ENCODE measurements around the gene MMP13.
"Not testable (repeated sequence)": the region's sequence is repeated elsewhere in the genome, so short reads cannot be mapped to it uniquely, and the experiment has no call there.

MMP13 gene

DNA sequence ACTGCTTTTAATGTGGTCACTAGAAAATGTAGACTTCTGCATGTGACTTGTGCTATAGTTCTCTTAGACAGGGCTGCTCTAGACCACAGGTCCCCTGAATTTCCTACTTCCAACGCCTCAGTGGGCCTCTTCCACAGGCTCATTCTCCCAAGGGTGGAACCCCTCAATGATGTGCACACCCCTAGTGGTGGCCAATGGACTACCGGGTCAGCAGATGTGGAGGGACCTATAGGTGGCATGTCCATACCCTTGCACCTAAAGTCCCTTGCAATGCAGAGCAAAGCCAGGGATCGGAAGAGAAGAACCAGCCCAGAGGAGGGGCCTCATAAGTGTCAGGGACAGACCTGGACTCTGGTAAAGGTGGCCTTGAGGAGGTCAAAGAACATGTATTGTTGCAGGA, 20.0 kb downstream of the MMP13 start:
- DNase-seq, result no peak

DNA sequence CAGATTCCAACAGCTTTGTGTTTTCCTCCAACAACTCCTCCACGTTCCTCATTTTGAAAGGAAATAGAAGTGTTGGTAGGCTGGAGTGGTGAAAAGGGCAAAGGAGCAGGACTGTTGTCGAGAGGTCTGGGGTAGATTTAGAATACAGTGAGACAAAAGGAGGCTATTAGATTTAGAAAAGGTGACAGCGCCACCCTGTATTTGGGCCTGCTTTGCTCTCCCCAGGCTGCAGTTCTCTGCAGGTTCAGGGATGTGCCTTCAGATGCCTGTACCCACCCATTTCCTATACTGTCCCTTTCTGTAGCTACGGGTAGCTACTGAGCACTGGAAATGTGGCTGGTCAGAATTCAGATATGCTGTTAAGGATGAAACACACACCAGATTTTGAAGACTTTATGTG, 20.8 kb downstream of the MMP13 start:
- DNase-seq, result no peak

DNA sequence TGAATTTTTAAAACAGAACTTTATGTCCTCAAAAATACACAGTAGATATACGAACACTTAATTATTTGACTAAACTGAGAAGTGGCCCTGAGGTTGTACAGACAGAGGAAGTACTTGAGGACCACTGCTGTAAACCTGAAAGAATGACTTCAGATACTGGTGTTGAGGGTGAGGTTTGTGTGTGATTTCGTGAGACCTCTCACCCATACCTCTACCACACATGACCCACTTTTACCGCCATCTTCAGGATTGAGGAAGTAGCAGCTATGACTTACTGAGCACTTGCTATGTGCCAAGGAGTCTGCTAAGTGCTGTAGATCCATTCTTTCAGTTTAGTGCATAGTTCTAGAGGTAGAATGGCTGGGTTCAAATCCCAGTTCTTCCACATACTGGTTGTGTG, 21.9 kb downstream of the MMP13 start:
- no peak for DNase-seq

DNA sequence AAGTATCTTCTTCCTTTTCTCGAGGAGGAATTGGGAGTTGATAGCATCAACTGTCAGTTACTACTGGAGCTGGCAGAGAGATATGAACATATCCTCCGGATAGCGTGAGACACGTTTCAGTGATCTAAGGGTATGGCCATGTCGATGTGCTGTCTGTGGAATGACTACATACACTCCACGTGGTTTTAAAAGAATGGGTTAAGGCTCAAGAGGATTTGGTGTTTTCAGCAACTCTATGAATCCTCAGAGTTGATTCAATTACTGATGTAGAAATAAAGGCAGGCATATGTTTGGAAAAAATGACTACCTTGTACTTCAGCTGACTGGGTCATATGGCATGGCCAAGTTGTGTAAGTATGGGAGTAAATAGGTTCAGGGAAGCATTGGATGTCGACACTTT, 22.9 kb downstream of the MMP13 start:
- no peak for DNase-seq

DNA sequence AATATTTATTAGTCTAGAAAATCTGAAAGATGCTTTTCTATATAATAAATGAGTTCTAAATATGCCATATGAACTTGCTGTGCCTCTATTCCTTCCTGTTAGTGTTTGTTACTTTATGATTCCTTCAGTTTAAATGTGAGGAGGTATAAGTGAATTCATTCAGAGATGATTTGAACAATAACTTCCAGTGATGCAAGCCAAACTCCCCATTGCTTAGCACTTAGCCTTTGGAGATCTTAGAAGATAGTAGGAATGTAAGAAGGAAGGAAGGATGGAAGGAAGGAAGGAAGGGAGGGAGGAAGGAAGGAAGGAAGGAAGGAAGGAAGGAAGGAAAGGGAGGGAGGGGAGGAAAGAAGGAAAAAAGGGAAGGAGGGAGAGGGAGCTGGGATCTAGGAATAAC, 25.1 kb downstream of the MMP13 start:
- DNase-seq, result no peak

DNA sequence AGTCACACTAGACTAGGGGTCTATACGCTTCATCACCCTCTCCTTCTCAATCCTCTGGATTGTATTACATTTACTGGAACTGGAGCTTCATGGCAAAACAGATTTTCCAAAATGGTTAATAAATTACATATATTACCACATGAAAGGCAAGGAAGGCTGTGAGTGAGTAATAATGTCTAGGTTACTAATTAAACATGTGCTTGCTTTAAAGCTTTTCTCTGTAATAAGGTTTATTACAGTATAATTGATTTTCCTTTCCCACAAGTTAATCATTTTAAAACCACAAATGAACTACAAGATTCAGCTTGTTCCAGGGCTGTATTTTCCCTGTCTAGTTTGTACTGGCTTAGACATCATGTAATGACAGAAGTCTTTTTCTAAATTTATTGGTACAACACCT, 25.6 kb downstream of the MMP13 start:
- DNase-seq, result no peak

DNA sequence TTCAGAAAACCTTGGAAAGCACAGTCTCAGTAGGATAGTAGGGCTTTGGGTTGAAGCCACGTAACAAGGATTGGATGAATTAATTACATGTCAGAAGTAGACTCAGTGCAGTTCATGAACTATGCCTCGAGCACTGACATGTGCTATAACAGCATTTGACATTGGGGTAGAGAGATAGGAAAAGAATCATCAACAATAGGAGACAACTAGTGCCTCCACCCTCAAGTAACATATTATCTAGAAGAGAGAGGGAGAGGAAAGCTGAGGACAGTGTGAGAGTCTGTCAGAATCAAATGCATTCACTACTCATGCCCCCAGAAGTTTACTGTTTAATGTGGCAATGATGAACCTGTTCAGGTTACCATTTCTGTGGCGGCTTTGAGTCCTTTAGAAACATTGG, 26.4 kb downstream of the MMP13 start:
- no peak for DNase-seq

DNA sequence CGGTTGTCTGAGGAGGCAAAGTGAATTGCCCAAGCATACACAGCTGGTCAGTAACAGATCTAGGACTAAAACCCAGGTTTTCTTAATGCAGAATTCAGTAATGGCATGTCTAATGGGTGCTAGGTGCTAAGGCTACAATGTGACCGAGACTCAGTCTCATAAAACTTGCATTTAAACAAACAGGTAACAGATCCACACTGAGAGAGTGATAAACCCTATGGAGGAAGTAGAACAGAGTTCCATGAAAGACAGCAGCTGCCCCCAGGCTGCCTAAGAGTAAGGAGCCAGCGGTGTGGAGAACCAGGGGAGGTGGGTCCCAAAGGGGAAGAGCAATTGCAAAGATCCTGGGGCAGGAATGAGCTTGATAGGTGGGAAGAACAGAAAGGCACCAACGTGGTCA, 27.3 kb downstream of the MMP13 start:
- DNase-seq, result no peak

DNA sequence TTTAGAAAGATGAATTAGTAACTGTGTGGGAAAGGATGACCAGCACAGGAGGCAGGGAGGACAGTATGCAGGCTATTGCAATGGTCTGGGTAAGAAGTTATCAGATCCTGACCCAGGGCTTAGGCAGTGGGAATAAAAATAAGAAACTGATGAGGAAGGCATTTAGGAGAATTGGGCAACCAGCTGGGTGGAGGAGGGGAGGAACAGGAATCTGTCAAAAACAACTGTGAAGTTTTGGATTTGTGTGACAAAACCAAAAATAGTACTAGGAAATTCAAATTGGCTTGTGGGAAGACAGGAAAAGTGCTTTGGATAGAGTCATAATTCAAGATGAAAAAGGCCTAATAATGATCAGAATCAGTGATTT, 27.9 kb downstream of the MMP13 start:
- no peak for DNase-seq

DNA sequence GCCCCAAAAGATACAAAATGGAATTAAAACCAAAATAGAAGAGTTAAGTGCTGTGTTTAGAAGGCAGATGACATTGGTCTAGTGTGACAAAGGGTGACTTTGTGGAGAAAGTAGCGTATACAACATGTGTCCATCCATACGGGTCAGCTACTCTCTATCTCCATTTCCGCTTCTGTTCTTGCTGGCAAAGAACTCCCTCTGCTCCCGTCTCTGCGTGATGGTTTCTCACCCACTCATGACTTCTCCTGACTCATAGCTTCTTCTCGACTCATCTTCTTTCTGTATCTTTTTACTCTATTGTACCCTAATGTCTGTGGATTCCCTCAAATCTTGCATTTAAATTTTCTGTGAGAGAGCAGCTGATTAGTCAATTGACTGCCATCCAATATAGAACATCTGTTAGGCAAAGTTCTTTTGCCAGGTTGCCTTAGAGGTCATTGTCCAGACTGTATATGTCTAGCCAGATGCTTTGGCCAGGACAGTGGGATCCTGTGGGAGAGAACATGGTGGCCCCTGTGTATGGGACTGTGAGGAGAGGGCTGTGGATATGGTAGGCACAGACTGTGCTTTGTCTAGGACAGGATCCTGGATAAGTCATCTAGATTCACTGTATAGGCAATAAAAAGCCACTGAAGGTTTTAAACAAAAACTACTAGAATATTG, 28.4 kb downstream of the MMP13 start:
- no peak for DNase-seq

DNA sequence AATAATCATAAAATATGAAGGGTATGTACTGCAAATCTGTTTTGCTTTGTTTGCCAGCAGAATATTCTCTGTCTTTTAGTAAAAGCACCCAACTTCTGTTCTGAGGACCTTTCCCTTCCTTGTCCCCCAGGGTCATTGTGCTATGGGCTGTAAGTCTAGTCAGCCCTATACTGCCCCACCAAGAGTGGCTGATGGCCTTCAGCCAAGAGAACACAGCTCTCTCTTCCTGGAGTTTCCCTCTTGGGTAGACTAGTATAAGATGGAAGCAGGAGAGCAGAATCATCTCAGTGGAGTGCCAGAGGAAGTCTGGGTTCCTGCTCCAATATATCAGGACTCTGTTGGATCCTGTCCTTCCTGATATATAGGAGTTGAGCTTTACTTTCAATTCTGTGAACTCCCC, 29.0 kb downstream of the MMP13 start:
- DNase-seq, result no peak

DNA sequence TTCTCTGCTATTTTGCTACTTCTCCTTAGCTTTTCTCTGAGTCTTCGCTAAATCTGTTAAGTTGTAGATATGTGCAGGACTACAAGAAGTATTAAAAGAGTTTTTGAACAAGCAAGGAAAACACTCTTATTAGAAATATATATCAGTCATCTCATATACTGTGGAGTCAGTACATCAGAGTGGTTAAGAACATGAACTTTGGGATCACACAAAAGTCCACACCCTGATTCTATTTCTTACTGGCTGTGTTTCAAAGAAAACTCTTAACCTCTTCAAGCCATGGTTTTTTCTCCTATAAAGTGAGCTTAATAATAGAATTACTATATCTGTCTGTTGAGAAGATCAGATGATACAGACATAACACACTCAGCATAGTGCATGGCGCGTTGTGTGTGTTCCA, 29.5 kb downstream of the MMP13 start:
- no peak for DNase-seq

DNA sequence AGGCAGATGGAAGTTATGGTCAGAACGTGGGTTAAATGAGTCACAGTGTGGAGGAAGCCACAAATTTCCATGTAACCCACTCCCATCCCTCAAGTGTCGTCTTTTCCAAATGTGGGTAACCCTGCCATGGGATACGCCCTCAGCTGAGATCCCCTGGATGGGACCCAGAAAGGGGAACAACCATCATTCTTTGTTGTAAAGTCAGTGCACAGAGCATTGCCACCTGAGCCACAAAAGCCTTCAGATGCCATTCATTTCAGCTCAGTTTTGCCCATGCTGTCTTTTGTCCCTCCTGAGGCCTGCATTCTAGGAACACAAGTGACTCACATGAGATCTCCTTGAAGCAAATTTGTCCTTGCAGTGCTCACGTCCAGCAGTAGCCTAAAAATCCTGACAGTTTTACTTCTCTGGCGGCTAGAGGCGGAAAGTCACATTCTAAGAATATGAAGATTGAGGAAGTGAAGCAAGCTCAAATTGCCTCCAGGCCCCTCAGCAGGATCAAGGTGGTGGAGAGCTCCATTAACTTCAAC, 30.6 kb downstream of the MMP13 start:
- no peak for DNase-seq

DNA sequence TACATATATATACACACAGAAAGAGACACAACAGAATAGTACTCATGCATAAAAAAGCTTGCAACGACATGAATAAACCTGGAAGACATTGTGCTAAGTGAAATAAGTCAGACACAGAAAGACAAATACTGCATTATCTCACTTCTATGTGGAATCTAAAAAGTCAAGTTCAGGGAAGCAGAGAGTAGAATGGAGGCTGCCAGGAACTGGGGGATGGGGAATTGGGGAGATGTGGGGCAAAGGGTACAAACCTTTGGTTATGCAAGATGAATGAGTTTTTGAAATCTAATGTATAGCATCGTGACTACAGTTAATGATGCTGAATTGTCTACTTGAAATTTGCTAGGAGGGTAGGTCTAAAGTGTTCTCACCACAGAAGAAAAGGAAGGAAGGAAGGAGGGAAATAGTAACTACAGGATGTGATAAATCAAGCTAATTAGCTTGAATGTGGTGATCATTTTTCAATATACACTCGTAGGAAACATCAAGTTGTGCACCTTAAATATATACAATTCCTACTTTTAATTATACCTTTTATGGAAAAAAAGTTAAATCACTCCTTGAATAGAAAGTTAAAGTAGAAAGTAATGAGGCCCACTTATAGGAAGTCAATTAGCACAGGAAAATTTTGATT, 33.8 kb downstream of the MMP13 start:
- no peak for DNase-seq

DNA sequence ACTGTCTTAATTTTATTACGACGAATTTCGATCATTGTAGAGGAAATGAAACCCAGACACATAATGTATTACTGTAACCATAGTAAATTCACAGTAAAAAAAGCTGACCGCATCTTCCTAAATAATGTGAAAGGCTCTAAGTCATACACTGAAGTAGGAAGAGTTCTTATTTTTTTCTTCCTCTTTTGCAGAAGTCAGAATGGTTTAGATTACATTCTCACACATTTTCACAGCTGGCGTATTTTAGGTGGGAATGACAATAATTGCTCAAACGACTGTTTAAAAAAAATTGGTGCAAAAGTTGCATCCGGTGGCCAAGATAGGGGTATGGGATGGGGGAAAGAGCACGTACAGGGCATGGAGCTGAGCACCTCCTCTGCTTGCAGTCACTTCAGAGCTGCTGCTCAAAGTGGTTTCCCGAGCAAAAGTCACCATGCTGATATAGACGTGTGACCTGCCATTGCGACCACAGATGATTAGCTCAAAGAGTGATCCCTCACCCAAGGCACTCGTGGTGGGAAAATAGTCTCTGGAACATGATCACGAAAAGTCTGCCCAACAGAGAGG, 35.3 kb downstream of the MMP13 start:
- DNase-seq, result no peak

DNA sequence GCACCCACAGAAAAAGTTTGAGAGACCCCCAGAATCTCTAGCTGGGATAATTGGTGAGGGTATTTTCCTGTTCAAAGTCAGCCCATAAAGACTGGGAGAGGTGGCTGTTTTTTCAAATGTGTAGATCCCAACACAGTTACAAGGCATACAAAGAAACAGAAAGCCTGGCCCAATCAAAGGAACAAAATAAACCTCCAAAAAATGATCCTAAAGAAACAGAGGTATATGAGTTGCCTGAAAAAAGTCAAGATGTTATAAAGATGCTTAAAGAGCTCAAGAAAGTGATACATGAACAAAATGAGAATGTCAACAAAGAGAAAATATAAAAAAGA, 40.5 kb downstream of the MMP13 start:
- DNase-seq, result no peak

DNA sequence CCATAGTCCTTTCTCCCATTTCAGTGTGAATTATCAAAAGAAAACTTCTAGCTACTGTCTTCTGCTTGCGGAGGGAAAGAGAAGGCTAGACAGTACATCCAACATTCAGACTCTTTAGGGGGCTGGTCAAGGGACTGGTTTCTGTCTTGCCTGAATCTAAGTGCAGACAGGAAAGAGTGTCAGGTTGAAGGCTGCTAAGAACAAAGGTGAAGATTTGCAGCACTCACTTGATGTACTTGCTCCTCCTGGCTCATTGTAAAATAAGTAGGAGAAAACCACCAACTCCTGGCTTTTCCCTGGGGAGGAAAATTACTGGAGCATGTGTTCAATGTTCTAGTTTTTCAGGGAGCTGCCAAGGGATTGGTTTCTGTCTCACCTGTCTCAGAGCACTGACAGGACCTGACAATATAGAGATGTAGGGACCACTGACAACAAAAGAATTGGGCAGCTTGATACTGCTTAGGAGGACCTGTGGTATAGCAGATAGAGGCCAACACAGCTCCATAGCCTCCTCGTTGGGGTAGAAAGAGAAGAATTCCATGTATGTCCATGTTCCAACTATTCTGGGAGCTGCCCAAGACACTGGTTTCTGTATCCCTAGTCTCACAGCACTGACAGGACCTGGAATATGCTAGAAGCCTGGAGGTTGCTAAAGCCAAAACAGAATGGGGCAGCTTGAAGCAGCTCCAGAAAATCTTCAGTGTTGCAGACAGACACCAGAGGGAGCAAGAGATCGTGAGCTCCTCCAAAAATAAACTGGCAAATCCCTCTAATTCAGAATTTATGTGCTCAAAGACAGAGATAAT, 41.1 kb downstream of the MMP13 start:
- peak; percentile 0 for DNase-seq

DNA sequence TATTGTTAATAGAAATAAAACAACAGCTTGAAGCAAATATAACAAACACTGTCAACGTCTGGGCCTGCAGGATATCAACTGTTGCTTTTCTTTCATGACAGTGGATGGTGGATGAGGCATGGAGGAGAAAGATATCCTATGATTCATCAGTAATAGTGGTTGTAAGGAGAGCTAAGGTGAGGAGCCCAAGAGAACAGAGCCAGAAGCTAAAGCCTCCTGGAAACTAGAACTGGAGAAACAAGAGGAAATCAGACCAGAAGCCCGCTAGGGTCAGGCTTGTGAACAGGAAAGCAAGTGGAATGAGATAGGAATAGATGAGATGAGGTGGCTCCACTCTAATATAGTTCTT, 43.1 kb downstream of the MMP13 start:
- DNase-seq, result no peak

DNA sequence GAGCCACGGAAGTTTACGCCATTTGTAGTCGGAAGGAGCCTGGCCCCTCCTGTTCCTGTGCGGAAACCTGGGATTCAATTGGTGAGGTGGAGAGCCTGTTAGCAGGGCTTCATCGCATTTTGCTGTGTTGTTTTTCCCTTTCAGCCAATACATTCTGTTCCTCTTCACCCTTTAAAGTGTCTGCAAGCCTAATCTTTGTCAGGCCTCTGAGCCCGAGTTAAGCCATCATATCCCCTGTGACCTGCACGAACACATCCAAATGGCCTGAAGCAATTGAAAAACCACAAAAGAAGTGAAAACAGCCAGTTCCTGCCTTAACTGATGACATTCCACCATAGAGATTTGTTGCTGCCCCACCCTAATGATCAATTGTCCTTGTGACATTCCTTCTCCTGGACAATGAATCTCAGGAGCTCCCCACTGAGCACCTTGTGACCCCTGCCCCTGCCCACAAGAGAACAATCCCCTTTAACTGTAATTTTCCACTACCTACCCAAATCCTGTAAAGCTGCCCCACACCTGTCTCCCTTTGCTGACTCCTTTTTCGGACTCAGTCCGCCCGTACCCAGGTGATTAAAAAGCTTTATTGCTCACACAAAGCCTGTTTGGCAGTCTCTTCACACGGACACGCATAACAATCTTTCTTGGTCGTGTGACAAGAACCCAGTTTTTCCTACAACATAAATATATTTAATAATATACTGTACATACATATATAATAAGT, 43.6 kb downstream of the MMP13 start:
- no peak for DNase-seq

DNA sequence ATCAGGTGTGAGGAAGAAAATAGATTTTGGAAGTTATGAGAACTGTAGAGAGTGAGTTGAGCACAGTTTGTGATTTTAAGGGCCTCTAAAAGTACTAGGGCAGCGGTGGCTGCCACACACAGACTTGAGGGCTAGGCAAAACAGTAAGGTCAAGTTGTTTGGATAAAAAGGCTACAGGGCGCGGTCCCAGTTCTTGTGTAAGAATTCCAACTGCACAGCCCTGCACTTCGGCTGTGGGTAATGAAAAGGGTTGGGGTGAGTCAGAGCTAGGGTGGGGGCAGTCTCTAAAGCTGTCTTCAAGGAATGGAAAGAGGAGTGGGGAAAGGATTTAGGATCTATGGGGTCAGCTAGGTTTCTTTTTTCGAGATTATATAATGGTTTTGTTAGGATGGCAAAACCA, 49.7 kb downstream of the MMP13 start:
- not testable (repeated sequence) for DNase-seq

DNA sequence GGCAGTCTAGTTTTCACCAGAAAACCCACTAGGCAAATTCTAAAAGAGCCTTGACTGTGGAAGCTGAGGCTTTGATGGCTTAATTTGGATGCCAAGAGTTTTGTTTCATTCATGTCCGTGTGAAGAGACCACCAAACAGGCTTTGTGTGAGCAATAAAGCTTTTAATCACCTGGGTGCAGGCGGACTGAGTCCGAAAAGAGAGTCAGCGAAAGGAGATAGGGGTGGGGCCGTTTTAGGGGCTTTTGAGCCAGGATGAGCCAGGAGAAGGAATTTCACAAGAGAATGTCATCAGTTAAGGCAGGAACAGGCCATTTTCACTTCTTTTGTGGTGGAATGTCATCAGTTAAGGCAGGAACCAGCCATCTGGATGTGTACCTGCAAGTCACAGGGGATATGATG, 51.6 kb downstream of the MMP13 start:
- not testable (repeated sequence) for DNase-seq

DNA sequence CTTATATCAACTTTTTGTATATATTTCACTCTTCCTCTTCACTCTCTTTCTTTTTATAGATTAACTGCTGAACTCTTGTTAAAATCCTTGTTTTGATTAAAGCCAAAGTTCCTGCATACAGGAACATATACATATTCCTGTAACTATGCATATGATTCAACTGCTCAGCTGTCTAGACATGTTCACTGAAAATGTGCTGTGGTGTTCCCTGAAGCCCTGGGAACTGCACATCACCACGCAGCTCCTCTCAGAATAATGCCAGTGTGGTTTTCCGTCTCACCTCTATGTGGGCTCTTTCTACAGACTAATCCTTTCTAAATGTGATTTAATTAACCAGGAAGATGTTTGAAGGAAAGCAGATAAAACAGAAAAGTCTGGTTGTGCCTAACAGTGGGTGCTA, 55.2 kb downstream of the MMP13 start:
- DNase-seq, result no peak

Data from DMS 273 treated with DMSO at 0.1 percent for 48 hours (cell line).